ENCODE results near the gene ALDH1A2. TPM values are rescaled to one million over a fixed set of nuclear protein-coding genes. Genes with fewer than 3 reads are reported as not detected.

The ALDH1A2 gene
- total RNA-seq, 1 experiment from 2014 or later: 4.0 TPM

DNA sequence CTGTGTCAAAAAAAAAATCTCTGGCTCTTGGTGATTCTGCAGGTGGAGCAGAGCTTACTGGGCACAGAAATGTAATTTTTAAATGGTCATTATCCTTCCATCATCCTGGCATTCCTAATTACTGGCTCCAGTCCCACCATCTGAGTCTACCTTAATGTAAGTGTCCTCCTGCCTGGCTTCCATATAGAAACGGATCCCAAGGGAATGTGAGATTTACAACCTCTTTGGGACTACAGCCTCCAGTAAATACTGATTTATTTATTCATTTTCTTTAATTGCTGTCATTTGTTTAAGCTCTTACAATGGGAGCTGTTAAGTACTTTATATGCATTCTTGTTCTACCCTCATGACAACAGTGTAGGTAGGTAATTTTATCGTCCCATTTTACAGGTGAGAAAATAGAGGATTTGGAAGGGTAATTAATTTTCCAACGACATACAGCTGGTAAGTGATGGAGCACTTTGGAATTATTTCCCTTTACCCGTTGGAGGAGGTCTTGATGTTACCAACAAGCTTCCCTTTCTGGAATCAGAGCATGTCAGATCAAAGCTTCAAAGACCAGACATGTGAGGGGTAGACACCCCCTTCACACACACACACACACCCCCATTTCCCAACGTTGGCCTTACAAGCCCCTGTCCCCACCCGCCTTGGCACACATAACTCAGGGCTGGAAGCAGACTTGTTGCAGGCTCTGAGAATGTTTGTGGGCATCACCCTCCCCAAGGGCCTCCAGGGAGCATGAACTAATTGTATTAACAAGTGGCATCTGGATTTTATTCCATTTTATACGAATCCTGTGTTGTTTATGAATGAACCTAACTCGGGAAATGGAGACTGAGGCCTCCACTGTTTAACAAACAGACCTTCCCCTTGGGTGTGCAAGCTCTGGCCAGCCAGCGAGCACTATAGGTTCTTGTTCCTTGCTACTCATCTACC is 116.9 kb downstream of the ALDH1A2 start:
- H3K36me3 ChIP-seq (ENCODE audit: low read depth): no peaks in the 10 kb centered on the region
- no peaks in the 10 kb centered on the region for H4K20me1 ChIP-seq (ENCODE audit: insufficient read depth)
- BruUV-seq (replicated peaks): no TSS peak
- no peak overlapping the region for H3K4me2 ChIP-seq
- intact Hi-C loops (cut with micrococcal nuclease; ENCODE audit: unreplicated experiment): no loop called here
- no peaks in the 10 kb centered on the region for H3K9me2 ChIP-seq (ENCODE audit: insufficient read depth)
- ChIA-PET CTCF (no interaction called here), POLR2A (ENCODE audit: unreplicated experiment) (no interaction called here)
- no peak overlapping the region for H3K4me3 ChIP-seq
- no peaks in the 10 kb centered on the region for H3K4me1 ChIP-seq (replicated peaks; ENCODE audit: insufficient read depth)
- H3K79me2 ChIP-seq (ENCODE audit: low read depth): no peaks in the 10 kb centered on the region
- DNase-seq: no peak
- no peaks in the 10 kb centered on the region for H3K9me3 ChIP-seq (ENCODE audit: insufficient read depth, low read depth)
- H3F3A ChIP-seq (ENCODE audit: insufficient read depth, low read depth): no peaks in the 10 kb centered on the region
- no peak overlapping the region for H2AFZ ChIP-seq
- H3K27ac ChIP-seq: no peak overlapping the region
- H3K27me3 ChIP-seq (ENCODE audit: insufficient read depth, low read depth): peaks cover 5% of the 10 kb centered on the region; the same call in 1 of the 2 replicates
- TF ChIP-seq EZH2 (IDR thresholded peaks at IDR 0.05; ENCODE audit: low read depth): no peak
- TF ChIP-seq, protein P1, sequence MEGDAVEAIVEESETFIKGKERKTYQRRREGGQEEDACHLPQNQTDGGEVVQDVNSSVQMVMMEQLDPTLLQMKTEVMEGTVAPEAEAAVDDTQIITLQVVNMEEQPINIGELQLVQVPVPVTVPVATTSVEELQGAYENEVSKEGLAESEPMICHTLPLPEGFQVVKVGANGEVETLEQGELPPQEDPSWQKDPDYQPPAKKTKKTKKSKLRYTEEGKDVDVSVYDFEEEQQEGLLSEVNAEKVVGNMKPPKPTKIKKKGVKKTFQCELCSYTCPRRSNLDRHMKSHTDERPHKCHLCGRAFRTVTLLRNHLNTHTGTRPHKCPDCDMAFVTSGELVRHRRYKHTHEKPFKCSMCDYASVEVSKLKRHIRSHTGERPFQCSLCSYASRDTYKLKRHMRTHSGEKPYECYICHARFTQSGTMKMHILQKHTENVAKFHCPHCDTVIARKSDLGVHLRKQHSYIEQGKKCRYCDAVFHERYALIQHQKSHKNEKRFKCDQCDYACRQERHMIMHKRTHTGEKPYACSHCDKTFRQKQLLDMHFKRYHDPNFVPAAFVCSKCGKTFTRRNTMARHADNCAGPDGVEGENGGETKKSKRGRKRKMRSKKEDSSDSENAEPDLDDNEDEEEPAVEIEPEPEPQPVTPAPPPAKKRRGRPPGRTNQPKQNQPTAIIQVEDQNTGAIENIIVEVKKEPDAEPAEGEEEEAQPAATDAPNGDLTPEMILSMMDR (conservative IDR thresholded peaks at IDR 0.05): no peak

GRCh38 chr15:57947781-57948180 is 117.7 kb downstream of the ALDH1A2 start:
- ChIA-PET CTCF (no interaction called here), POLR2A (ENCODE audit: unreplicated experiment) (no interaction called here)
- Histone ChIP-seq H3K36me3 (ENCODE audit: low read depth) (no peaks in the 10 kb centered on the region), H3K4me3 (no peak overlapping the region), H3K4me1 (replicated peaks; ENCODE audit: insufficient read depth) (no peaks in the 10 kb centered on the region), H3K79me2 (ENCODE audit: low read depth) (no peaks in the 10 kb centered on the region), H3K27ac (no peak overlapping the region), H3K27me3 (ENCODE audit: insufficient read depth, low read depth) (peaks cover 5% of the 10 kb centered on the region; the same call in 1 of the 2 replicates), H4K20me1 (ENCODE audit: insufficient read depth) (no peaks in the 10 kb centered on the region), H3K9me2 (ENCODE audit: insufficient read depth) (no peaks in the 10 kb centered on the region), H3K4me2 (no peak overlapping the region), H2AFZ (no peak overlapping the region), H3K9me3 (ENCODE audit: insufficient read depth, low read depth) (no peaks in the 10 kb centered on the region), H3F3A (ENCODE audit: insufficient read depth, low read depth) (no peaks in the 10 kb centered on the region)
- TF ChIP-seq EZH2 (IDR thresholded peaks at IDR 0.05; ENCODE audit: low read depth): no peak
- TF ChIP-seq, protein P1 (conservative IDR thresholded peaks at IDR 0.05): no peak
- BruUV-seq (replicated peaks): no TSS peak
- intact Hi-C loops (cut with micrococcal nuclease; ENCODE audit: unreplicated experiment): no loop called here
- DNase-seq: no peak

- TF ChIP-seq EZH2 (IDR thresholded peaks at IDR 0.05; ENCODE audit: low read depth): no peak
- TF ChIP-seq, protein P1 (conservative IDR thresholded peaks at IDR 0.05): no peak
- POLR2A ChIA-PET (ENCODE audit: unreplicated experiment): no interaction called here
- H3K27ac ChIP-seq: no peak overlapping the region
- no TSS peak for BruUV-seq (replicated peaks)
- no peaks in the 10 kb centered on the region for H4K20me1 ChIP-seq (ENCODE audit: insufficient read depth)
- DNase-seq: no peak
- no peaks in the 10 kb centered on the region for H3K9me2 ChIP-seq (ENCODE audit: insufficient read depth)
- intact Hi-C loops (cut with micrococcal nuclease; ENCODE audit: unreplicated experiment): no loop called here
- CTCF ChIA-PET: no interaction called here
- no peak overlapping the region for H3K4me2 ChIP-seq
- H3K4me3 ChIP-seq: no peak overlapping the region
- H3K27me3 ChIP-seq (ENCODE audit: insufficient read depth, low read depth): peaks cover 5% of the 10 kb centered on the region; the same call in 1 of the 2 replicates
- no peaks in the 10 kb centered on the region for H3F3A ChIP-seq (ENCODE audit: insufficient read depth, low read depth)
- no peaks in the 10 kb centered on the region for H3K9me3 ChIP-seq (ENCODE audit: insufficient read depth, low read depth)
- H3K4me1 ChIP-seq (replicated peaks; ENCODE audit: insufficient read depth): no peaks in the 10 kb centered on the region
- H3K79me2 ChIP-seq (ENCODE audit: low read depth): no peaks in the 10 kb centered on the region
- H3K36me3 ChIP-seq (ENCODE audit: low read depth): no peaks in the 10 kb centered on the region
- no peak overlapping the region for H2AFZ ChIP-seq
These were observed 118.2 kb downstream of the ALDH1A2 start for GRCh38 chr15:57947282-57947681.
